Kidney (tissue), 14 donors: ENCODE data around the gene DNAJC15. TPM values are rescaled to one million over a fixed set of nuclear protein-coding genes. Genes with fewer than 3 reads are reported as not detected.

Experiments used
- DNase-seq, 5 donors: peaks; one replicate each; pipeline ENCODE4 v3.0.0-alpha.2; 2013 to 2020
- FAIRE-seq: peaks from 2 replicates; lab custom pipeline; 2012; peaks lifted over from hg19 to GRCh38; lab: Jason Lieb, UNC
- H3K27ac ChIP-seq, 2 donors: one replicate each; pipeline ENCODE4 v1.7.0; 2013; ENCODE audit warnings: low read depth in 2 of 2, low read length in 2 of 2, inconsistent platforms in 1 of 2
- H3K27me3 ChIP-seq: one replicate; pipeline ENCODE4 v1.7.1; 2013; ENCODE audit warnings: low read length, inconsistent platforms; ENCODE audit not compliant: control insufficient read depth, insufficient read depth
- H3K36me3 ChIP-seq, 3 donors: one replicate each; pipeline versions ENCODE4 v1.7.0 to v1.7.1; 2013; ENCODE audit warnings: low read length in 3 of 3, control low read depth in 1 of 3, inconsistent platforms in 1 of 3; ENCODE audit not compliant: insufficient read depth in 3 of 3, control insufficient read depth in 2 of 3
- H3K4me1 ChIP-seq, 3 donors: one replicate each; pipeline versions ENCODE4 v1.7.0 to v1.7.1; 2013; ENCODE audit warnings: low read length in 3 of 3, inconsistent platforms in 1 of 3, low read depth in 1 of 3; ENCODE audit not compliant: control insufficient read depth in 2 of 3, insufficient read depth in 2 of 3
- H3K4me3 ChIP-seq, 3 donors: one replicate each; pipeline versions ENCODE4 v1.7.0 to v1.8.1; 2013; ENCODE audit warnings: low read length in 3 of 3, control low read depth in 1 of 3, inconsistent platforms in 1 of 3
- H3K9ac ChIP-seq, 3 donors: one replicate each; pipeline versions ENCODE4 v1.7.0 to v1.7.1; 2013; ENCODE audit warnings: low read length in 3 of 3, control low read depth in 1 of 3, inconsistent platforms in 1 of 3
- H3K9me3 ChIP-seq, 3 donors: one replicate each; pipeline versions ENCODE4 v1.7.0 to v1.7.1; 2013; ENCODE audit warnings: low read length in 3 of 3, control low read depth in 1 of 3, inconsistent platforms in 1 of 3; ENCODE audit not compliant: control insufficient read depth in 2 of 3, insufficient read depth in 1 of 3
- intact Hi-C: fragments of 100-400 bp; cut with DNase I; formaldehyde crosslinking; loops from one replicate; pipeline ENCODE4 v1.11.1; 2022
- polyA plus RNA-seq: library from polyadenylated mRNA; stranded (reverse); fragments of 350-450 nt; fragmentation: Illumina TruSeq; extraction: RNeasy Lipid Tissue Mini Kit (QIAGEN cat#74804); gene quantifications from one replicate; pipeline ENCODE4 v1.2.3, GENCODE V29; 2014; ENCODE audit warnings: low read depth, low replicate concordance; ENCODE audit not compliant: insufficient read depth
- total RNA-seq: library from RNA; stranded (reverse); fragmentation: NEBNext Ultra II Directional; extraction: Animal tissue kit (Norgen Biotek cat#: 25700); gene quantifications from one replicate; pipeline ENCODE4 v1.2.1, GENCODE V29; 2021
- TF ChIP-seq, protein P1 (sequence below): IDR thresholded peaks from 3 replicates; pipeline ENCODE4 v1.5.1; 2012; ENCODE audit warnings: mild to moderate bottlenecking, moderate library complexity, borderline replicate concordance; ENCODE audit not compliant: insufficient read depth; ENCODE audit errors: extremely low read depth
- donor health status: control.
- donor health status: control.
- donor health status: control.
- donor health status: control.
- donor health status: control.
- donor health status: DM: yes; HTN: yes; CAD: no.
- donor health status: Normal renal cell carcinoma (clear cell type).

The DNAJC15 gene
- total and polyA plus RNA-seq, 2 donors from 2014 or later = 18.8 to 31.0 TPM

DNA sequence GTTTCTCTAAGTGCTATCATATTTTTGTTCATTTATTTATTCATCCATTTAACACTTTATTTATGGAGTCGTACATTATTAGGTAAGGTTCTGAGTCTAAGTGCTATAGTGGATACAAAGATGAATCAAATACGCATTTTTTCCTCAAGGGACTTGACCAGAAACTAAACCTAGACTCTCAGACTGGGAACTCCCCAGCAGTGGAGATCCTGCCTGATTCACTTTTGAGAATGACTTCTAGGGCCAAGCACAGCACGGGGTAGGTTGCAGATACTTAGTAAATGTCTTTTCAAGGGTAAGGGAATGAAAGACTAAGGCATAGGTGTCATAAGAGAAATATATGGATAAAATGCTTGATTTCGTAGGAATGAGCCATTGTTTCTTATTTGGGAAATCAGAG is 7.2 kb downstream of the DNAJC15 start:
- Histone ChIP-seq H3K27me3 (no peaks in the 10 kb centered on the region), H3K4me3 (no peak overlapping the region), H3K9ac (no peak overlapping the region), H3K36me3 (peaks cover 0 to 3% (median 0%) of the 10 kb centered on the region in 3 donors), H3K9me3 (no peaks in the 10 kb centered on the region), H3K27ac (no peak overlapping the region), H3K4me1 (peaks cover 0 to 2% (median 0%) of the 10 kb centered on the region in 3 donors)
- intact Hi-C loops = no loop called here
- no peak for DNase-seq
- TF ChIP-seq, protein P1, sequence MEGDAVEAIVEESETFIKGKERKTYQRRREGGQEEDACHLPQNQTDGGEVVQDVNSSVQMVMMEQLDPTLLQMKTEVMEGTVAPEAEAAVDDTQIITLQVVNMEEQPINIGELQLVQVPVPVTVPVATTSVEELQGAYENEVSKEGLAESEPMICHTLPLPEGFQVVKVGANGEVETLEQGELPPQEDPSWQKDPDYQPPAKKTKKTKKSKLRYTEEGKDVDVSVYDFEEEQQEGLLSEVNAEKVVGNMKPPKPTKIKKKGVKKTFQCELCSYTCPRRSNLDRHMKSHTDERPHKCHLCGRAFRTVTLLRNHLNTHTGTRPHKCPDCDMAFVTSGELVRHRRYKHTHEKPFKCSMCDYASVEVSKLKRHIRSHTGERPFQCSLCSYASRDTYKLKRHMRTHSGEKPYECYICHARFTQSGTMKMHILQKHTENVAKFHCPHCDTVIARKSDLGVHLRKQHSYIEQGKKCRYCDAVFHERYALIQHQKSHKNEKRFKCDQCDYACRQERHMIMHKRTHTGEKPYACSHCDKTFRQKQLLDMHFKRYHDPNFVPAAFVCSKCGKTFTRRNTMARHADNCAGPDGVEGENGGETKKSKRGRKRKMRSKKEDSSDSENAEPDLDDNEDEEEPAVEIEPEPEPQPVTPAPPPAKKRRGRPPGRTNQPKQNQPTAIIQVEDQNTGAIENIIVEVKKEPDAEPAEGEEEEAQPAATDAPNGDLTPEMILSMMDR = no peak
- no peak for FAIRE-seq

GRCh38 chr13:43031881-43032280 is 8.5 kb downstream of the DNAJC15 start:
- Histone ChIP-seq H3K9ac (no peak overlapping the region), H3K9me3 (no peaks in the 10 kb centered on the region), H3K27ac (no peak overlapping the region), H3K4me1 (peaks cover 0 to 2% (median 0%) of the 10 kb centered on the region in 3 donors), H3K36me3 (peaks cover 0 to 3% (median 0%) of the 10 kb centered on the region in 3 donors), H3K4me3 (no peak overlapping the region), H3K27me3 (no peaks in the 10 kb centered on the region)
- no peak for FAIRE-seq
- DNase-seq = no peak
- TF ChIP-seq, protein P1 = no peak
- intact Hi-C loops = no loop called here

GRCh38 chr13:43033038-43033437 is 9.7 kb downstream of the DNAJC15 start:
- H3K27me3 ChIP-seq = no peaks in the 10 kb centered on the region
- no peak overlapping the region for H3K27ac ChIP-seq
- TF ChIP-seq, protein P1 = no peak
- H3K9me3 ChIP-seq = no peaks in the 10 kb centered on the region
- DNase-seq (no peak), FAIRE-seq (no peak)
- peaks cover 0 to under 1% (median 0%) of the 10 kb centered on the region in 3 donors for H3K36me3 ChIP-seq
- H3K4me3 ChIP-seq = no peak overlapping the region
- intact Hi-C loops = no loop called here
- peaks cover 0 to 2% (median 0%) of the 10 kb centered on the region in 3 donors for H3K4me1 ChIP-seq
- H3K9ac ChIP-seq = no peak overlapping the region
